Measurements from ENCODE around the gene LRP2.

DNA sequence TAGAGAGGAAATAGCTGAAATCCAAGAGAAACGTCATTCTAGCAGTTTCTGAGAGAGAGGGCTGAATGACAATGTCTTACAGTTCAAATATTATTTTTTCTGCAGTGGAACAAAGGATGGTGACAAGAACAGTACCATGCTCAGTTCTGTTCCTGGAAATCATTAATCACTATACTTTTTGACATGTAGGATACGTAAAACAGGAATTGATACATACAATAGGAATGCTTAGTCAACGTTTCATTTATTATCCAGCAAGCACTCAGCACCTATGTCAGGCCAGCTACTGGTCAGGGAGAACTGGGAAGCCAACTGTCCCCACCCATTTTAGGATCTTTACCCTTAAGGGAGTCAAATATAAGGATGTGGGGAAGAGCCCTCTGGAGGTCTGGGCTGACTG is 178.3 kb downstream of the LRP2 start:
- TF ChIP-seq MXI1 (IDR thresholded peaks at IDR 0.05; ENCODE audit: borderline replicate concordance, low read depth, low read length) (no peak), RCOR1 (IDR thresholded peaks at IDR 0.05; ENCODE audit: insufficient replicate concordance, low read length) (no peak), POLR2A (IDR thresholded peaks at IDR 0.05; ENCODE audit: low read depth, low read length) (no peak), RAD21 (IDR thresholded peaks at IDR 0.05; ENCODE audit: low read length) (no peak)
- TF ChIP-seq, protein P1, sequence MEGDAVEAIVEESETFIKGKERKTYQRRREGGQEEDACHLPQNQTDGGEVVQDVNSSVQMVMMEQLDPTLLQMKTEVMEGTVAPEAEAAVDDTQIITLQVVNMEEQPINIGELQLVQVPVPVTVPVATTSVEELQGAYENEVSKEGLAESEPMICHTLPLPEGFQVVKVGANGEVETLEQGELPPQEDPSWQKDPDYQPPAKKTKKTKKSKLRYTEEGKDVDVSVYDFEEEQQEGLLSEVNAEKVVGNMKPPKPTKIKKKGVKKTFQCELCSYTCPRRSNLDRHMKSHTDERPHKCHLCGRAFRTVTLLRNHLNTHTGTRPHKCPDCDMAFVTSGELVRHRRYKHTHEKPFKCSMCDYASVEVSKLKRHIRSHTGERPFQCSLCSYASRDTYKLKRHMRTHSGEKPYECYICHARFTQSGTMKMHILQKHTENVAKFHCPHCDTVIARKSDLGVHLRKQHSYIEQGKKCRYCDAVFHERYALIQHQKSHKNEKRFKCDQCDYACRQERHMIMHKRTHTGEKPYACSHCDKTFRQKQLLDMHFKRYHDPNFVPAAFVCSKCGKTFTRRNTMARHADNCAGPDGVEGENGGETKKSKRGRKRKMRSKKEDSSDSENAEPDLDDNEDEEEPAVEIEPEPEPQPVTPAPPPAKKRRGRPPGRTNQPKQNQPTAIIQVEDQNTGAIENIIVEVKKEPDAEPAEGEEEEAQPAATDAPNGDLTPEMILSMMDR (conservative IDR thresholded peaks at IDR 0.05; ENCODE audit: low read depth, low read length) = no peak
